HG03103 (cell line): ENCODE measurements around the gene GID8.

Experiments
- ATAC-seq: cut with Tn5 transposase; IDR thresholded peaks from one replicate; pipeline ENCODE4 v1.9.1; 2021; ENCODE audit warnings: low read depth; ENCODE audit not compliant: unreplicated experiment

The GID8 gene

DNA sequence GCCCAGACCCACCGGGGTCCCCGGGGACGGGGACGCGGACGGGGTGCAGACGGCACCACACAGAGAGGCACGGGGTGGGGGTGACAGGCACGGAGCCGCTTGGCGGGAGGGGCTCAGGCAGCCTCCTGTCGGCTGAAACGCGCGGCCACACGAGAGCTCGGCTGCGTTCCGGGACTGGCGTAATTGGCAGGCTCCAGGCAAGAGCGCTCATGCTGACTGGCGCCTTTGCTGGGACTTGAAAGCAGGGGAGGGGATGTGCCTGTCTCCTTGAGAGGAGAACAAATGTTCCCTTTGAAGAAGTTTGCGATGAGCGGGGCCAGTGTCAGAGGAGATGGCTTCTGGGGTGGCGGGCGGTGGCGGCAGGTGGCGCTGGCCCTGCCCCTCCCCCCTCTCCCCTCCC is 43.0 kb downstream of the GID8 start:
- ATAC-seq: no peak

DNA sequence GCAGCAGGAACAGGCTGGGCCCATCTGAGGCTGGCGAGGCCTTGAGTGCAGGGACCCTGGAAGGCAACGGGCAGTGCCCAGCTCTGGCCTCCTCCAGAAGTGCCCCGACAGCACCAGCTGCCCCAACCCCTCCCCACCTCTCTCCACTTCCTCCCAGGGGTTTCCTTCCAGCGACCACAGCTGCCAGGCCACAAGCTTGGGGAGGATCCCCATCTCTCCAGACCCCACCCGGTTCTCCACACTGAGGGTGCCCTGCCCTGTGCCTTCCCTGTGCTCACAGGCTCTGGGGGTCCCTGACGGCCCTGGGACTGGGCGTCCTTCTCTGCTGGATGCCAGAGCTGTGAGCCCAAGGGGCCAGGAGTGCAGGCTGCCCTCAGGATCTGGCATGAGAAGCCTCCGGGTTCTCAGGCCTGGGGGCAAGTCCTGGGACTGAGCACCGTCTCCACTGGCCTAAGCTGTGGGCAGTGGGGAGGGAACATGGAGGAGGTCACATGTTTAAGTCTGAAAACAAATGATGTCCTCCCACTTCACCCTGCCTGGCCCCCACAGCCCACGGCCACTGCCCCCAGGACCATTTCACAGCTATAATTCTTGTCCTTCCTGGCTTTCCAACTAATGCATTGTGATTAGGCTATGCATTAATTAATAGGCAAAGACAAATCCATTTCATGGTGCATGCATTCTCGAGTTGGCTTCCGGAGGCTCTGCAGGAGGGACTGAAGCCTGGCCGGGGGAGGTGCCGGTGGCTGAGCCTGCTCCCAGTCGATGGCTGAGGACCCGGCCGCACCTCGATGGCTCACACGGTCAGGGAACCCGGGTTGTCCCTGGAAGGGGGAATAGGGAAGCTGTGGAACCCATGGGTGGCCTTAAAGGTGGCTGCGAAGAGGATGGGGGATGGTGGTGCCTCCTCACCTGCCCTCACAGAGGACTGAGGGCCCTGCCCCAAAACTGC is 44.5 kb downstream of the GID8 start:
- ATAC-seq: no peak

DNA sequence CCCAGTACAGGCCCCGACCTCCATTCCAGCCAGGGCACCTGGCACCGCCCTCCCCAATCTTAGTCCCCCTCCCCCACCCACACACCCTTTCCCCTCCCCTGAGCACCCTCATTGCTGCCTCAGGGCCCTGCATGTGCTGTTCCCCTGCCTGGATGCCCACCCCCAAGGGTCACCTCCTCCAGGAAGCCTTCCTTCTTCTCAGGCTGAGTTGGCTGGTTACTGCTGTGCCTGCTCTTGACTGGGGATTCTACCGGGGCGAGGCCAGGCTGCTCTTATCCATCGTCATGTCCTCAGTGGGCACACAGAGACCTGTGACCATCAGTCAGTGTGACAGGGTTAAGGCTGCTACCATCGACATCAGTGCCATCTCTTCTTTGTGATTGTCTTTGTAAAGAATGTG is 45.3 kb downstream of the GID8 start:
- no peak for ATAC-seq

DNA sequence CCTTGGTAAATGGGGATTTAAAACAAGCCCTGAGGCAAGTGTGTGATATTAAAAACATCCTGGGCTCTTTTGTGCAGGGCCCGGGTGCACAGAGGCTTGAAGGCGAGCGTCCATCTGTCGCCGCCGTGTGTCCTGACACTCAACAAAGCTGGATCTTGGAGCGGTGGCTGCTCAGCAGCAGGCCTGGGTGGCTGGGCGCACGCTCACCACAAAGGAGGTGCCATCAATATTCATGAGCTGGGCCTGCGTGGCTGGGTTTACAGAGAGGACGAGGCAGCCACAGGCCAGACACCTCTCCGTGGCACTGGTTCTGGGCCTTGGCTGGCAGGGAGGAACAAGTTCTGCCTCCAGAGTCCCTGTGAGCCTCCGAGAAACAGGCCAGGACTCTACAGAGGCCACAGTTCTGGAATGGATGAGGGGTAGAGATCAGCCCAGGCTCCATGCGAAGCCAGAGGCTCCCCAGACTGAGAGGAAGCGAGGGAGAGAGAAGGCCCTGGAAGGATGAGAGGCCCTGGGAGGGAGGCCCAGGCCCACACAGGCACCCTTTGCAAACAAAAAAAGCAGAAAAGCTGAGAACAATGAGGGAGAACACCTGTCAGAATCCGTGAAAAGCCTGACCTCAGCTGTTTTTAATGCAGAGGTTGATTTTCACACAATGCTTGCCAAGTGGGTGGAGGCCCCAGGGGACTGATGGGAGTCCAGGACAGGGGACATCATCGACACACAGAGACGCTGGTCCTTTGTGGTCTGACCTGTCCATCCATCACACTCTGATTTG is 46.9 kb downstream of the GID8 start:
- ATAC-seq: no peak

DNA sequence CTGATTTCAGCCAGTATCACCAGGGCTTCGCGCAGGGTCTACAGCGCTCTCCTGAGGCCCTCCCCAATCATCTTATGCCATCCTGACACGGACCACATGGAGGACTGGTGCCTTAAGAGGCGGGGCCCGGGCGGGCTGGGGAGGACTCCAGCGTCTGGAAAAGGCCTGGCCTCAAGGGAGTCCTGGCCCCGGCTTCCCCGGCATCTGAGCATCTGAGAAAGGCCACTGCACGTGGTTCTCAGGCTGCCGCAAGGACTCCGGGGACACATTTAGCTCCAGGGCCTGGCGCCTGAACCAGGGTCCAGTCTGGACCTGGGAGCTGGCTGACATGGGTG is 47.5 kb downstream of the GID8 start:
- ATAC-seq: no peak

DNA sequence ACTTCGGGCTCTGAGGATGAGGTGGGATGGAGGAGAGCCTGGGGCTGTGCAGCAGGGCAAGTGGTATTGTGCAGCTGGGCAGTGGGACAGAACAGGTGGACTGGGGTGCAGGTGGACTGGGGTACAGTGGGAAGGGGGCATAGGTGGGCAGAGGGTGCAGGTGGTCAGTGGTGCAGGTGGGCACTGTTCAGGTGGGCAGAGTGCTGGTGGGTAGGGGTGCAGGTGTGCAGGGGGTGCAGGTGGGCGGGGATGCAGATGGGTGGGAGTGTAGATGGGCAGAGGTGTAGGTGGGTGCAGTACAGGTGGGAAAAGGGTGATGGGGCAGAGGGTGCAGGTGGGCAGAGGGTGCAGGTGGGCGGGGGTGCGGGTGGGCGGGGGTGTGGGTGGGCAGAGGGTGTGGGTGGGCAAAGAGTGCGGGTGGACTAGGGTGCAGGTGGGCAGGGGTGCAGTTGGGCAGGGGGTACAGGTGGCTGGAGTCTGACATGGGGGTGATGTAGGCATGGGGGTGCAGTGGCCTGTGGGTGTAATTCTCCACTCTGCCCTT is 48.4 kb downstream of the GID8 start:
- ATAC-seq: no peak

DNA sequence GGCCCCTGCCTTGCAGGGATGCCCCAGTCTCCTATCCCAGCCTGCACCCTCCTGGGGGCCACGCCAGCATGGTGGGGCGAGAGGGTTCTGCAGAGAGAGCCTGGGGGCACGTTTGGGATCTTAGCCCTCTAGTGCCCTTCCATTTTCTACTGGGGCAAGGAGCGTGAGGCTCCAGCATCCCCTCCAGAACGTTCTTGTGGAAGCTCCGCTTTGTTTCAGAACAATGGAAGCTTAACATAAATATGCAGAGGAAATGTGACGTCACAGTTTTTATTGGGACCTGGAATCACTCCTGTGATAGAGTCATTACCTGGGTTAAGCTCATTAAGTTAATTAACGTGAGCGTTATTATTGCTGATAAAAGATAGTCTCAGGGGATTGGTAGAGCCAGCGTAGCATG is 49.2 kb downstream of the GID8 start:
- no peak for ATAC-seq

DNA sequence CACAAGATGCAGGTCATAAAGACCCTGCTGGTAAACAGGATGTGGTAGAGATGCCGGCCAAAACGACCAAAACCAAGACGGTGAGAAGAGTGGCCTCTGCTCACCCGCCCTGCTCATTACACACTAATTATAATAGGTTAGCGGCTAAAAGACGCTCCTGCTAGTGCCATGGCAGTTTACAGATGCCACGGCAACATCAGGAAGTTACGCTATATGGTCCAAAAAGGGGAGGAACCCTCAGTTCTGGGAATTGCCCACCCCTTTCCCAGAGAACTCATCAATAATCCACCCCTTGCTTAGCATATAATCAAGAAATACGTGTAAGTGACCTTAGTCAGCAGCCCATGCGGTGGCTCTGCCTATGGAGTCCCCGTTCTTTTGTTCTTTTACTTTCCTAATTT is 51.3 kb downstream of the GID8 start:
- ATAC-seq: no peak

DNA sequence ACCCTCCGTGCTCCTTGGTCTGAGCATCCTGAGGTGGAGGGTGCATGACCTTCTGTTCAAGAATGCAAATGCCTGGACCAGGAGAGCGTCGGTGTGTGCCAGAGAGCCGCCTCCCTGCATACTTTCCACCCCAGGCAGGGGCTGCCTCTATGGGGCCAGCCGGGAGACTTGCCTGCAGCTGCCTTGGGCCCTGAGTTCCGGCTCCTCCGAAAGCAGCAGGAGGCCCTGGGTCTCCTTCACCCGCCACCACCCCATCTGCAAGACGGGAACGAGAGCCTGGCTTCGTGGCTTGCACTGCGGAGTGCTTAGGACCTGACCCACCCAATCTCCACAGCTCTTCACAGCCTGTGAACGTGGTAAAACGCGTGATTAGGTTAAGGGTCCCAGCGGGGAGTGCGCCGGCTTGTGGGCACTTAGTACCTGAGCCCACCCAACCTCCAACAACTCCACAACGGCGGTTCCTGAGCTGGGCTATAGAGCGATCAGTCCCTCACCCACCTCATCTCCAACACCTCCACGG is 52.4 kb downstream of the GID8 start:
- ATAC-seq: no peak

DNA sequence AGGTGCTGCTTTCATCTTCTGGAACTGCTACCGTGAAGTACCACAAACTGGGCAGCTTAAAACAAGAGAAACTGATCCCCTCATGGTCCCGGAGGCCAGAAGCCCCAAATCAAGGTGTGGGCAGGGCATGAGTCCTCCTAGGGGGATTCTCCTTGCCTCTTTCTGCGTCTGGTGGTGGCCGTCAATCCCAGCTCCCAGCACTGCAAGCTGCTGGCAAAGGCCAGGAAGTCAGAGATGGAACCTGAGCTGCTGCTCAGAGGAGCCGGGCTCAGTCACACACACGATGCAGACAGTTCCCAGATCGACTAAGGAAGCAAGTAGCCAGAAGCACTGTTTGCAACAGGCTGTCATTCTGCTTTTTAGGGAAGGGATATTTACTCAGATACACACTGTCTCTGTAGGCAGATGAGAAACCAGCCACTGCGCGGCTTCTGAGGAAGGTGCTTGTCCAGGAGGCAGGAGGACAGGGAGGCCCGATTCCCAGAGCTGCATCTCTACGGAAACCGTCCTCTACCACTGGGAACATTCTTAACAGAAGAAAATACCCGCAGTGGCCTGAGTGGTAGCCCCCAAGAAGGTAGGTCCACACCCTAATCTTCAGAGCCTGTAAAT is 53.4 kb downstream of the GID8 start:
- ATAC-seq: no peak

DNA sequence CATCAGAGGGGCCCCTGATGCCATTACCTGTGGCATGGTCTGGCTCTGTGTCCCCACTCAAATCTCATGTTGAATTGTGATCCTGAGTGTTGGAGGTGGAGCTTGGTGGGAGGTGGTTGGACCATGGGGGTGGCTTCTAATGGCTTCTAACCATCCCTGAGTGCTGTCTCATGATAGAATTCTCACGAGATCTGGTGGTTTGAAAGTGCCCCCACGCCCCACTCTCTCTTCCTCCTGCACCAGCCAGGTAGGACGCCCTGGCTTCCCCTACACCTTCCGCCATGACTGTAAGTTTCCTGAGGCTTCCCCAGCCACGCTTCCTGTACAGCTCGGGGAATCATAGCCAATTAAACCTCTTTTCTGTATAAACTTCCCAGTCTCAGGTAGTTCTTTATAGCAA is 53.9 kb downstream of the GID8 start:
- no peak for ATAC-seq

DNA sequence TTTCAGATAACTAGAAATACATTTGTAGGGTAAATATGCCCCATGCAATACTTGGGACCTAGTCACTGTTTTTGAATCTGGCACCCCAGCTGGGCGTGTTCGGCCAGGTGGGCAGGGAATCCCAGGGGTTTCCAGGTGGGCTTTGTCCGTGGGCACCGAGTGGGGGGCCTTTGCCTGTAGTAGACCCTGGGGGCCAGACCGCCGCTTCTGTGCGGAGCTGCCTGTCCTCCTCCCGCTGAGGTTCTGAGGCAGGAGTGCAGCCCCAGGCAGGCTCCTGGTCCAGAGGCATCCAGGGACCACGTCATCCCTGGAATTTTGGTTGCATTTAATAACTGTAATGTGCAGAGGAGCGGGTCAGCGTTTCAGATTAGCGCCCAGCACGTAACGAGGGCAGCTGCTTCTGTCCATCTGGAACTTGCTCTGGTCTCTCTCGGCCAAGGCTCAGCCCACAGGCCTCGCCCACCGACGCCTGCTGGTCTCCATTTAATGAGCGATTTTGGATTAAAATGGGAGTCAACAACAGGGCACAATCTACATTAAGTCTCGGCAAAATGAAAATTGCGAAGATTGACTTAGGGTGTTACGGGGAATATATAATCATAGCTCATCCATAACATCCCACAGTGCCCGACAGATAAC is 56.0 kb downstream of the GID8 start:
- ATAC-seq: no peak

DNA sequence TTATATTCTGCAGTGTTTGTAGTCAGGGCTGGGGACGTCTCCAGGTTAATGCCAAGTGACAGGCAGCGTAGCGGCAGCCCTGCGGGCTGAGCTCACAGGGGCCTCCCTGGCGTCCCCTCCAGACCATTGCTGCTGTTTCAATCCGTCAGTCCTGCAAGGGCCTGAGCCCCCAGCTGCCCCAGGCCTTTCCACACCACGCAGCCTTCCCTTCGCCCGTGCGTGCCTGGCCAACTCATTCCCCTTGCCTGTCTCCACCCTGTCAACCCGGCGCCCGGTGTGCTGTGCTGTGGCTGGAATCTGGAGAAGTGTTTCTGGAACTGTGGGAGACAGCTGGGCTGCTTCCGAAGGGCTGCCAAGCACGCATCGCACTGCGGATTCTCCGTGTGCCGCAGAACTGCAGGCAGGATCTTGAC is 56.9 kb downstream of the GID8 start:
- ATAC-seq: no peak

DNA sequence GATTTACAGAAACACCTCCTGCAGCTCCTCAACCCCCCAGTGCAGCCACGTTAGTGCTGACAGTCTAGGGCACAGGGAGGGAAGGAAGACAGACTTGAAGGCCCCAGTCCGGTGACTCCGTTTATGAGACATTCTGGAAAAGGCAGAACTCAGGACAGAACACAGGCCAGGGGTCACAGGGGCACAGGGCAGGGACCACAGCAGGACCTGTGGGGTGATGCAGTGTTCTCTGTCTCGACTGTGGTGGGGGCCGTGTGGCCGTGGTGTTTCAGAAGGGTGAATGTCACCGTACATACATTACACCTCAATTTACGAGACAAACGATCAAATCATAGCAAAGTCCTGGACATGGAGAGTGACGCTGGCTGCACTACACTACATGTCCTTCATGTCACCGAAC is 57.5 kb downstream of the GID8 start:
- ATAC-seq: no peak

DNA sequence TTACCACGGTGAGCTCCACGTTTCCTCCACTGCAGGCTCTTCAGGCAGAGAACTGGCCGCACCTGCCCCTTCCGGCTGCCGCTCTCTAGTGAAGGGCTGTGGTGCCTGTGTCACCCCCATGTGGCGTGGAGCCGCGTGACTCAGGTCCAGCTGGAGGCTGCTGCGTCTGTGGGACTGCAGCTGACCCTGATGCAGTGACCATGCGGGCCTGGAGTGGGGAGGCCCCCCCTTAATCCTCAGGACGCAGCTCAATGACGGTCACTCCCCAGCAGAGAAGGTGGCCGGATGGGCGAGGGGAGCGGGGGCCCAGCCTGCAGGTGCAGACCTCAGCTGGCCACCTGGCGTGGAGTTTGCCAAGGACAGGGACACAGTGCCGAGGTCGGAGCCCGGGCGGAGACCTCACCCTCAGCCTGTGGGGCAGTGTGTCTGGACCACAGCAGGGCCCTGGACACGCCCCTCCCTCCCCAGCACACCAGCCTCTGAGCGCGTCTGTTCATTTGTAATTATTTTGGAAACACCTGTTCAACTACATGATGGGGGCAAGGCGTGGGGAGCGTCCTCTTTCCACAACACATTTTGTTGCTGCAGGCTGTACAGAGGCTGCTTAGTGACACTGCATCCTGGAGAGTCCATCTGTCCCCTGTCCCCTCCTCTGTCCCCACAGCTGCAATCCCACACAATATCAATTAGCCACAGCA is 58.1 kb downstream of the GID8 start:
- ATAC-seq: no peak

DNA sequence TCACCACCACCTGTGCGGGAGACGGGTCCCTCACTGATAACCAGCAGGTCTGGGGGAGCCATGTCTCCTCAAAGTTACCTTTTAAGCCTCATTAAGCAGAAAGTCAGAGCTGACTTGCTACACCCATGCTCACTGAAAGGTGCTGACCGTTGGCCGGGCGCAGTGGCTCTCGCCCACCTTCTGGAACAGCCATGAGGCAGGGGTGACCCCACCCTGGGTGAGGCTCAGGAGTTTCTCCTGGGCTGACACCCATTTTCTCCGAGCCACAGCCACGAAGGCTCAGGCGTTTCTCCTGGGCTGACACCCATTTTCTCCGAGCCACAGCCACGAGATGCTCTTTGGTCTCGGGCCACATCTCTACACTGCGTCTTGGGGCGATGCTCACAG is 58.6 kb downstream of the GID8 start:
- no peak for ATAC-seq

DNA sequence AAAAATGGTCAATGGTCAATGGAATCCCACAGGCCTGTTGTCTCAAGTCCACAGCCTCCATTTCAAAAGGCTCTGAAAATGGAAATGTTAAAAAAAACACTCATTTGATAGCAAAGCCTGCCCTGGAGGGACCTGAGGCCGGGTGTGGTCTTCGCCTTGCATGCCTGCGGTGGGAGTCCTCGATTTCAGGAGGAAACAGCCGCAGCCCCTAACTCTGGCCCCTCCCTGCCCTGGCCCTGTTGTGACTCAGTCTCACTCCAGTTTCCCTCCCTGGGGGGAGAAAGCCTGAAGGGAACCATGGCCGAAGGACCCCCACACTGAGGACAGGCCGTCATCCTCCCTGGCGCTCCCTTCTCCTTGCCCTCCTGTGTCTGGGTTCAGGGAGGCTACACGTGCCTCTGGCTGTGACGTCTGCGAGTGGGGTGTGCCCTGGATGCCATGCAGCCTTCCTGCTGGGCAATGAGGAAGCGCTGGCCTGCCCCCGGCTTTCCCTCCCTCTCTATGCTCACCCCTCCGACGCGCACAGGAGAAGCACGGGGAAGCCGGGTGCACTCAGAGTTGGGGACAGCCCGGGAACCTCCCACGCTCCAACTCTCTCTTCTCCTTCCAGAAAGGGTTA is 59.6 kb downstream of the GID8 start:
- no peak for ATAC-seq
